Measurements from ENCODE around the gene EVL. TPM values are rescaled to one million over a fixed set of nuclear protein-coding genes. Genes with fewer than 3 reads are reported as not detected.

EVL gene
- total RNA-seq, 2 experiments from 2014 or later, result 660 to 678 TPM

- CTCF ChIA-PET, result interaction anchor here (0.9 to 31.7 kb wide), 6 partner anchors 8 to 303 kb away, joined by 3 to 1090 read pairs (median 6); no protein-coding TSS in a partner anchor
- TF ChIP-seq CTCF (IDR thresholded peaks at IDR 0.05), result no peak
- no peaks in the 10 kb centered on the region for H3K27me3 ChIP-seq (ENCODE audit: control insufficient read depth in 1 of 2, insufficient read depth in 2 of 2, low read length in 2 of 2)
- Mint-ChIP-seq H3K27me3 (no peaks in the 10 kb centered on the region), H3K4me1 (ENCODE audit: low read depth) (peaks cover 92% of the 10 kb centered on the region), H3K9me3 (no peaks in the 10 kb centered on the region), H3K27ac (peak overlapping the region; percentile 98), H3K4me3 (peak overlapping the region; percentile 69), H3K36me3 (ENCODE audit: low read depth) (peaks cover 92% of the 10 kb centered on the region)
- peaks cover 97% of the 10 kb centered on the region for H3K4me1 ChIP-seq (ENCODE audit: insufficient read depth, low read length)
- intact Hi-C loops (cut with DNase I, micrococcal nuclease), result loop anchor here (1.0 to 5.0 kb wide), 2 partner anchors 10 to 118 kb away; no protein-coding TSS in a partner anchor
- peak overlapping the region; percentile 77 for H3K4me3 ChIP-seq (ENCODE audit: low read length)
- POLR2A ChIA-PET, result interaction anchor here (1.0 to 49.3 kb wide), 5 partner anchors 13 to 119 kb away, joined by 3 to 1638 read pairs (median 5); partner anchors contain the start of gene EVL
- no peak for DNase-seq
- peak overlapping the region; percentile 67 to 96 for H3K27ac ChIP-seq (ENCODE audit: low read depth in 1 of 2, low read length in 2 of 2)
- ATAC-seq (ENCODE audit: poor library complexity), result no peak
- H3K36me3 ChIP-seq (ENCODE audit: insufficient read depth, low read length), result peaks cover 86% of the 10 kb centered on the region
- no peaks in the 10 kb centered on the region for H3K9me3 ChIP-seq (ENCODE audit: control insufficient read depth in 1 of 2, insufficient read depth in 1 of 2, low read length in 2 of 2)
Observed at GRCh38 chr14:100074431-100075100, 9.3 kb downstream of the EVL start.

GRCh38 chr14:100075681-100076080 is 10.5 kb downstream of the EVL start:
- peak overlapping the region; percentile 98 for H3K27ac Mint-ChIP-seq
- no peaks in the 10 kb centered on the region for H3K9me3 Mint-ChIP-seq
- peak overlapping the region; percentile 67 to 96 for H3K27ac ChIP-seq (ENCODE audit: low read depth in 1 of 2, low read length in 2 of 2)
- peaks cover 97% of the 10 kb centered on the region for H3K4me1 ChIP-seq (ENCODE audit: insufficient read depth, low read length)
- ChIA-PET CTCF (interaction anchor here (0.8 to 31.7 kb wide), 3 partner anchors 9 to 19 kb away, joined by 3 to 1090 read pairs (median 6); no protein-coding TSS in a partner anchor), POLR2A (interaction anchor here (1.0 to 49.3 kb wide), 4 partner anchors 12 to 117 kb away, joined by 3 to 1638 read pairs (median 822); partner anchors contain the start of gene EVL)
- no peak for DNase-seq
- H3K36me3 Mint-ChIP-seq (ENCODE audit: low read depth), result peaks cover 91% of the 10 kb centered on the region
- no peak for ATAC-seq (ENCODE audit: poor library complexity)
- H3K4me3 ChIP-seq (ENCODE audit: low read length), result peak overlapping the region; percentile 77
- H3K27me3 ChIP-seq (ENCODE audit: control insufficient read depth in 1 of 2, insufficient read depth in 2 of 2, low read length in 2 of 2), result no peaks in the 10 kb centered on the region
- TF ChIP-seq CTCF (IDR thresholded peaks at IDR 0.05), result no peak
- peaks cover 92% of the 10 kb centered on the region for H3K4me1 Mint-ChIP-seq (ENCODE audit: low read depth)
- intact Hi-C loops (cut with DNase I, micrococcal nuclease), result loop anchor here (1.0 to 5.0 kb wide), 2 partner anchors 11 to 117 kb away; no protein-coding TSS in a partner anchor
- peak overlapping the region; percentile 69 for H3K4me3 Mint-ChIP-seq
- no peaks in the 10 kb centered on the region for H3K9me3 ChIP-seq (ENCODE audit: control insufficient read depth in 1 of 2, insufficient read depth in 1 of 2, low read length in 2 of 2)
- peaks cover 88% of the 10 kb centered on the region for H3K36me3 ChIP-seq (ENCODE audit: insufficient read depth, low read length)
- H3K27me3 Mint-ChIP-seq, result no peaks in the 10 kb centered on the region

- intact Hi-C loops (cut with DNase I, micrococcal nuclease), result loop anchor here in 1 of 2 experiments (5.0 kb wide), 1 partner anchor 116 kb away; no protein-coding TSS in a partner anchor
- ATAC-seq (ENCODE audit: poor library complexity), result no peak
- no peaks in the 10 kb centered on the region for H3K27me3 ChIP-seq (ENCODE audit: control insufficient read depth in 1 of 2, insufficient read depth in 2 of 2, low read length in 2 of 2)
- peak overlapping the region; percentile 13 for H3K4me3 ChIP-seq (ENCODE audit: low read length)
- peak; percentile 42 for TF ChIP-seq CTCF (IDR thresholded peaks at IDR 0.05)
- H3K4me1 Mint-ChIP-seq (ENCODE audit: low read depth), result peaks cover 94% of the 10 kb centered on the region
- H3K9me3 Mint-ChIP-seq, result no peaks in the 10 kb centered on the region
- peaks cover 83% of the 10 kb centered on the region for H3K36me3 ChIP-seq (ENCODE audit: insufficient read depth, low read length)
- H3K4me3 Mint-ChIP-seq, result peak overlapping the region; percentile 69
- peaks cover 90% of the 10 kb centered on the region for H3K36me3 Mint-ChIP-seq (ENCODE audit: low read depth)
- POLR2A ChIA-PET, result interaction anchor here (31.0 to 49.3 kb wide), 2 partner anchors 12 to 14 kb away, joined by 1638 read pairs; partner anchors contain the start of gene EVL
- CTCF ChIA-PET, result interaction anchor here (0.8 to 31.7 kb wide), 4 partner anchors 10 to 19 kb away, joined by 3 to 1090 read pairs (median 4); partner anchors contain the start of gene EVL
- DNase-seq, result peak in 4 of 14 experiments; percentile 44 to 81 (median 62)
- no peaks in the 10 kb centered on the region for H3K27me3 Mint-ChIP-seq
- peak overlapping the region; percentile 67 to 96 for H3K27ac ChIP-seq (ENCODE audit: low read depth in 1 of 2, low read length in 2 of 2)
- no peaks in the 10 kb centered on the region for H3K9me3 ChIP-seq (ENCODE audit: control insufficient read depth in 1 of 2, insufficient read depth in 1 of 2, low read length in 2 of 2)
- H3K4me1 ChIP-seq (ENCODE audit: insufficient read depth, low read length), result peaks cover 96% of the 10 kb centered on the region
- peak overlapping the region; percentile 98 for H3K27ac Mint-ChIP-seq
Observed at GRCh38 chr14:100076133-100076532, 10.9 kb downstream of the EVL start.
